ENCODE measurements around the gene USP31. TPM values are rescaled to one million over a fixed set of nuclear protein-coding genes. Genes with fewer than 3 reads are reported as not detected.

Gene USP31
- total RNA-seq, 1 donor from 2014 or later: 8.7 TPM

DNA sequence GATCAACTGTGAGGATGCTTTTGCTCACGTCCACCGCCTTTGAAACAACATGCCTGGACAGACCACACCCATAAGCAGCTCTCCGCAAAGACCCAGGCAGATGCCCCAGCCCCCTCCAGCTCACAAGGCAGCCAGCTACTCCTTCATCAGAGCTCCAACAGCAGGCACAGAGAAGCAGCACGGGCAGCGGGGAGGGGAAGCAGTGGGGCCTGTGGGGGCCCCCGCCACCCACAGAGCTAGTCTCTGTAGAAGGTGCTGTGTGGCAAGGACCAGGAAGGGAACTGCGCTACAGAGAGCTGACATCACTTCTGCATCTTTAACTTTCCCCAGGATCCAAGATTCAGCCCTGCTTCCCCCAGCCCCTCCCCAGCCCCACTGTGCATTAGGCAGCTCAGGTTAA is 23.3 kb upstream of the USP31 start:
- DNase-seq (ENCODE audit: low spot score): no peak
- Mint-ChIP-seq H3K27me3 (ENCODE audit: low read depth) (peaks cover 30% of the 10 kb centered on the region), H3K4me3 (ENCODE audit: unreplicated experiment) (no peak overlapping the region), H3K27ac (ENCODE audit: unreplicated experiment) (no peak overlapping the region), H3K4me1 (ENCODE audit: low read depth) (no peaks in the 10 kb centered on the region), H3K9me3 (ENCODE audit: low read depth) (no peaks in the 10 kb centered on the region), H3K36me3 (ENCODE audit: low read depth) (no peaks in the 10 kb centered on the region)
- TF ChIP-seq, protein P1, sequence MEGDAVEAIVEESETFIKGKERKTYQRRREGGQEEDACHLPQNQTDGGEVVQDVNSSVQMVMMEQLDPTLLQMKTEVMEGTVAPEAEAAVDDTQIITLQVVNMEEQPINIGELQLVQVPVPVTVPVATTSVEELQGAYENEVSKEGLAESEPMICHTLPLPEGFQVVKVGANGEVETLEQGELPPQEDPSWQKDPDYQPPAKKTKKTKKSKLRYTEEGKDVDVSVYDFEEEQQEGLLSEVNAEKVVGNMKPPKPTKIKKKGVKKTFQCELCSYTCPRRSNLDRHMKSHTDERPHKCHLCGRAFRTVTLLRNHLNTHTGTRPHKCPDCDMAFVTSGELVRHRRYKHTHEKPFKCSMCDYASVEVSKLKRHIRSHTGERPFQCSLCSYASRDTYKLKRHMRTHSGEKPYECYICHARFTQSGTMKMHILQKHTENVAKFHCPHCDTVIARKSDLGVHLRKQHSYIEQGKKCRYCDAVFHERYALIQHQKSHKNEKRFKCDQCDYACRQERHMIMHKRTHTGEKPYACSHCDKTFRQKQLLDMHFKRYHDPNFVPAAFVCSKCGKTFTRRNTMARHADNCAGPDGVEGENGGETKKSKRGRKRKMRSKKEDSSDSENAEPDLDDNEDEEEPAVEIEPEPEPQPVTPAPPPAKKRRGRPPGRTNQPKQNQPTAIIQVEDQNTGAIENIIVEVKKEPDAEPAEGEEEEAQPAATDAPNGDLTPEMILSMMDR (IDR thresholded peaks at IDR 0.05): no peak

DNA sequence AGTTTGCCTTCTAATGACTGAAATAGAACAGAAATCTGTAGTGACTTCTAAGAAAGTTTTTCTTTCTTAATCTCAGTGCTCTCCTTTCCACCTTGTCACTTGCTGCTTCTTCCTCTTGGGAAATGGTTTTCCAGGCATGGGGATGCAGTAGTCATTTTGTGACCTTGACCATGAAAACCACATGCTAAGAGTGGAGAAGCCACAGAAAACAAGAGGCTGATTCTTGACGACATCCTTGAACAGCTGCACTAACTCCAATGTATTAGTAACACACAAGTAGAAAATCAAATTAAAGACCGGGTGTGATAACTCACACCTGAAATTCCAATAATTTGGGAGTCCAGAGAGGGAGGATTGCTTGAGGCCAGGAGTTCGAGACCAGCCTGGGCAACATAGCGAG is 15.5 kb upstream of the USP31 start:
- TF ChIP-seq, protein P1 (IDR thresholded peaks at IDR 0.05): no peak
- peaks cover 11% of the 10 kb centered on the region for H3K9me3 Mint-ChIP-seq (ENCODE audit: low read depth)

DNA sequence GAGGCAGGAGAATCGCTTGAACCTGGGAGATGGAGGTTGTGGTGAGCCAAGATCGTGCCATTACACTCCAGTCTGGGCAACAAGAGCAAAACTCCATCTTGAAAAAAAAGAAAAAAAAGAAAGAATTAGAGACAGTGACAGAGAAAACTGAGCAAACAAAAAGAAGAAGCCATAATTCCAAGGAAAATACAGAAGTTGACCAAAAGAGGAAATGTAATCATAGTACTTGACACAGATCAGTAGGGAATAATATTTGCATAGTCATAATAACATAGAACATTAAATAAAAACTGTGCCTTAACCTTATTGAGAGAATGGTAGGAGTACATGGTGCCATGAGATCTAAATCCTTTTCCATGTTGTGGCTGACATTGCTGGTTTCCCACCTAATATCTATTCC is 14.7 kb upstream of the USP31 start:
- DNase-seq (ENCODE audit: low spot score): no peak

More for the DNA sequence above, 15.5 kb upstream of the USP31 start:
- peaks cover 57% of the 10 kb centered on the region for H3K27me3 Mint-ChIP-seq (ENCODE audit: low read depth)
- H3K4me3 Mint-ChIP-seq (ENCODE audit: unreplicated experiment): no peak overlapping the region
- DNase-seq (ENCODE audit: low spot score): no peak
- no peak overlapping the region for H3K27ac Mint-ChIP-seq (ENCODE audit: unreplicated experiment)
- no peaks in the 10 kb centered on the region for H3K36me3 Mint-ChIP-seq (ENCODE audit: low read depth)
- no peaks in the 10 kb centered on the region for H3K4me1 Mint-ChIP-seq (ENCODE audit: low read depth)

DNA sequence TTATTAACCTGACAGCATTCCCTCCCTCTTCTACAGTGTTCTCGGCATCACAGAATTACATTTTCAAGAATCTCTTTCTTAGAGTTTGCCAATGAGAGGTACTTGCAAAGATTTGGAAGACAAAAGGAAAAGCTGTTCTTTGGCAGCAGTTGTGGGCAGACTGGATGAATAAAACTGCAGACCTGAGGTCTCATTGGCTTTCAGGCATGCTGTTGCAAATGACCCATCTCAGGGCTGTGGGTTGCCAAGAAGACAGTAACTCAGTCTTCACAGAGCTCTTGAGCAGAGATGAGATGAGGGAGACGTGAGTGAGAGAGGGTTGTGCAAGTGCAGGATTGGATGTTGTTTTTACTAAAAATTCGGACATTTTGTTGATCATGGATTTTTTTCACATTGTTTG is 11.3 kb upstream of the USP31 start:
- Mint-ChIP-seq H3K27me3 (ENCODE audit: low read depth) (peaks cover 47% of the 10 kb centered on the region), H3K9me3 (ENCODE audit: low read depth) (peaks cover 7% of the 10 kb centered on the region), H3K36me3 (ENCODE audit: low read depth) (no peaks in the 10 kb centered on the region), H3K4me1 (ENCODE audit: low read depth) (no peaks in the 10 kb centered on the region), H3K27ac (ENCODE audit: unreplicated experiment) (no peak overlapping the region), H3K4me3 (ENCODE audit: unreplicated experiment) (no peak overlapping the region)
- TF ChIP-seq, protein P1 (IDR thresholded peaks at IDR 0.05): no peak
- no peak for DNase-seq (ENCODE audit: low spot score)

More for the DNA sequence above, 14.7 kb upstream of the USP31 start:
- H3K27me3 Mint-ChIP-seq (ENCODE audit: low read depth): peaks cover 57% of the 10 kb centered on the region
- peaks cover 11% of the 10 kb centered on the region for H3K9me3 Mint-ChIP-seq (ENCODE audit: low read depth)
- H3K4me1 Mint-ChIP-seq (ENCODE audit: low read depth): no peaks in the 10 kb centered on the region
- TF ChIP-seq, protein P1 (IDR thresholded peaks at IDR 0.05): no peak
- H3K36me3 Mint-ChIP-seq (ENCODE audit: low read depth): no peaks in the 10 kb centered on the region
- H3K27ac Mint-ChIP-seq (ENCODE audit: unreplicated experiment): no peak overlapping the region
- no peak overlapping the region for H3K4me3 Mint-ChIP-seq (ENCODE audit: unreplicated experiment)

DNA sequence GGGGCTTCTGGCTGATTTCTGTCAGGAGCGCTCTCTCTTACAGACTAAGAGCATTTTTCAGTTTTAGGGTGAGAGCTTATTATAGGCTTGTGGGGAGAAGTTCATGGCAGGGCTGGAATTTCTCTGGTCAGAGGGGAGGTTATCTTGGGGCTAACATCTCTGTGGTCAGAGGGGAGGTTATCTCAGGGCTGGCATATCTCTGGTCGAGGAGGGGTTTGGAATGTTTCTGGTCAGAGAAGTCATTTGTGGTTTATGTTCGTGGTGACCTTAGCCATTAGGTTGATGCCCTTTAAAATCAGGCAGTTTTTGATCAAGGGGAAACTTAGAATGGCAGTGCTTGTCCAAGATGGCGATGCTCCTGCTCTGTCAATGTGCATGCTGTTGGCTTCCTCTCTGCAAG is 10.8 kb upstream of the USP31 start:
- DNase-seq (ENCODE audit: low spot score): no peak
- no peak overlapping the region for H3K27ac Mint-ChIP-seq (ENCODE audit: unreplicated experiment)
- H3K4me3 Mint-ChIP-seq (ENCODE audit: unreplicated experiment): no peak overlapping the region
- no peaks in the 10 kb centered on the region for H3K4me1 Mint-ChIP-seq (ENCODE audit: low read depth)
- no peaks in the 10 kb centered on the region for H3K36me3 Mint-ChIP-seq (ENCODE audit: low read depth)
- peaks cover 3% of the 10 kb centered on the region for H3K9me3 Mint-ChIP-seq (ENCODE audit: low read depth)
- peaks cover 50% of the 10 kb centered on the region for H3K27me3 Mint-ChIP-seq (ENCODE audit: low read depth)
- TF ChIP-seq, protein P1 (IDR thresholded peaks at IDR 0.05): no peak
